H1 (cell line): ENCODE data around the gene ZNF777. TPM values are rescaled to one million over a fixed set of nuclear protein-coding genes. Genes with fewer than 3 reads are reported as not detected.

Experiments
- CTCF ChIA-PET: fragments of 300-600 bp; sonication (Branson Sonifier 250); formaldehyde crosslinking; loops from one replicate; lab custom pipeline; 2021; ENCODE audit not compliant: partially characterized antibody; lab: Charles Lee
- POLR2A ChIA-PET: fragments of 300-600 bp; sonication (Branson Sonifier 250); formaldehyde crosslinking; loops from one replicate; lab custom pipeline; 2021; ENCODE audit warnings: inconsistent platforms; ENCODE audit not compliant: partially characterized antibody; lab: Charles Lee
- DNase-seq, 2 experiments: peaks; one replicate each; pipeline versions ENCODE4 v3.0.0 to v3.0.0-alpha.2; 2010 to 2022; ENCODE audit warnings: low spot score in 2 of 2, low read depth in 1 of 2, mixed read lengths in 1 of 2
- FAIRE-seq: peaks from 2 replicates; lab custom pipeline; 2011; peaks lifted over from hg19 to GRCh38; lab: Jason Lieb, UNC
- H2AFZ ChIP-seq: 2 replicates; pipeline ENCODE4 v1.8.1; 2012; ENCODE audit warnings: low read length, inconsistent platforms
- H2AK5ac ChIP-seq: 2 replicates; pipeline ENCODE4 v1.6.1; 2013; ENCODE audit warnings: low read depth, low read length
- H2BK120ac ChIP-seq: replicated peaks from 2 replicates; pipeline ENCODE3; 2013; ENCODE audit warnings: low read depth, low read length, inconsistent platforms
- H2BK12ac ChIP-seq: 2 replicates; pipeline ENCODE4 v1.6.1; 2013; ENCODE audit warnings: low read depth, low read length
- H2BK15ac ChIP-seq: 2 replicates; pipeline ENCODE4 v1.6.1; 2013; ENCODE audit warnings: low read length
- H2BK20ac ChIP-seq: 2 replicates; pipeline ENCODE4 v1.6.1; 2013; ENCODE audit warnings: low read length
- H2BK5ac ChIP-seq: 2 replicates; pipeline ENCODE4 v1.6.1; 2013; ENCODE audit warnings: low read depth, low read length
- H3K14ac ChIP-seq: 2 replicates; pipeline ENCODE4 v1.6.1; 2013; ENCODE audit warnings: inconsistent platforms; ENCODE audit not compliant: insufficient read length
- H3K18ac ChIP-seq: 2 replicates; pipeline ENCODE4 v1.6.1; 2013; ENCODE audit warnings: low read length; ENCODE audit errors: extremely low read depth
- H3K23ac ChIP-seq: 2 replicates; pipeline ENCODE4 v1.6.1; 2013; ENCODE audit warnings: inconsistent platforms; ENCODE audit not compliant: insufficient read length
- H3K23me2 ChIP-seq: 2 replicates; pipeline ENCODE4 v1.6.1; 2013; ENCODE audit warnings: low read depth, low read length
- H3K27ac ChIP-seq: 2 replicates; pipeline ENCODE4 v1.6.1; 2011; ENCODE audit warnings: low read depth, low read length, inconsistent platforms
- H3K27me3 ChIP-seq, 4 experiments: replicated peaks in 1 of 4; 1 replicate in 1 of 4; 2 replicates in 3 of 4; pipeline versions ENCODE4 v1.6.1 to v1.8.1; 2011 to 2013; ENCODE audit warnings: low read length in 3 of 4, mild to moderate bottlenecking in 3 of 4, inconsistent platforms in 2 of 4, mixed read lengths in 2 of 4, moderate library complexity in 1 of 4; ENCODE audit not compliant: control insufficient read depth in 3 of 4, insufficient read depth in 3 of 4; ENCODE audit errors: extremely low read depth in 1 of 4
- H3K36me3 ChIP-seq, 4 experiments: 2 replicates each; pipeline versions ENCODE4 v1.6.1 to v1.8.1; 2011 to 2013; ENCODE audit warnings: mild to moderate bottlenecking in 4 of 4, low read length in 3 of 4, moderate library complexity in 2 of 4, control low read depth in 1 of 4, inconsistent platforms in 1 of 4; ENCODE audit not compliant: insufficient read depth in 4 of 4, control insufficient read depth in 2 of 4
- H3K4ac ChIP-seq: replicated peaks from 2 replicates; pipeline ENCODE3; 2013; ENCODE audit warnings: low read length, low read depth, mixed read lengths, inconsistent platforms; ENCODE audit not compliant: insufficient read length
- H3K4me1 ChIP-seq, 4 experiments: replicated peaks in 1 of 4; 1 replicate in 1 of 4; 2 replicates in 3 of 4; pipeline versions ENCODE4 v1.6.1 to v1.8.1; 2011 to 2013; ENCODE audit warnings: low read length in 3 of 4, inconsistent platforms in 2 of 4, mixed read lengths in 1 of 4; ENCODE audit not compliant: insufficient read depth in 4 of 4, control insufficient read depth in 3 of 4
- H3K4me2 ChIP-seq, 2 experiments: 2 replicates each; pipeline versions ENCODE4 v1.6.1 to v1.8.1; 2011 to 2013; ENCODE audit warnings: low read depth in 2 of 2, low read length in 2 of 2, control low read depth in 1 of 2, inconsistent platforms in 1 of 2, mild to moderate bottlenecking in 1 of 2; ENCODE audit not compliant: insufficient read depth in 1 of 2
- H3K4me3 ChIP-seq, 4 experiments: fragments of 200-600, 300-600 bp in 1 of 4; sonication (generic), shearing (Covaris generic), sonication (Bioruptor Twin) in 1 of 4; 2 replicates each; pipeline versions ENCODE4 v1.5.1 to v1.8.1; 2011 to 2016; ENCODE audit warnings: low read length in 4 of 4, low read depth in 3 of 4, control low read depth in 2 of 4, inconsistent platforms in 2 of 4, mild to moderate bottlenecking in 2 of 4, mixed read lengths in 1 of 4, moderate library complexity in 1 of 4; ENCODE audit not compliant: insufficient read depth in 2 of 4; ENCODE audit errors: extremely low read depth in 1 of 4
- H3K56ac ChIP-seq: replicated peaks from 2 replicates; pipeline ENCODE3; 2013; ENCODE audit warnings: low read depth, mild to moderate bottlenecking, mixed read lengths, low read length, inconsistent platforms; ENCODE audit not compliant: insufficient read length
- H3K79me1 ChIP-seq: 2 replicates; pipeline ENCODE4 v1.6.1; 2013; ENCODE audit warnings: low read depth, low read length, control low read depth
- H3K79me2 ChIP-seq, 2 experiments: 2 replicates each; pipeline versions ENCODE4 v1.6.1 to v1.8.1; 2012 to 2013; ENCODE audit warnings: low read length in 2 of 2, mild to moderate bottlenecking in 2 of 2, inconsistent platforms in 1 of 2; ENCODE audit not compliant: insufficient read depth in 2 of 2, control insufficient read depth in 1 of 2
- H3K9ac ChIP-seq, 4 experiments: replicated peaks in 1 of 4; 1 replicate in 1 of 4; 2 replicates in 3 of 4; pipeline versions ENCODE4 v1.6.1 to v1.8.1; 2011 to 2013; ENCODE audit warnings: low read depth in 3 of 4, low read length in 3 of 4, control low read depth in 2 of 4, mild to moderate bottlenecking in 2 of 4, moderate library complexity in 2 of 4, inconsistent platforms in 1 of 4; ENCODE audit errors: extremely low read depth in 1 of 4
- H3K9me3 ChIP-seq, 2 experiments: 2 replicates each; pipeline versions ENCODE4 v1.6.1 to v1.8.1; 2012 to 2013; ENCODE audit warnings: mild to moderate bottlenecking in 2 of 2, moderate library complexity in 2 of 2, control low read depth in 1 of 2, inconsistent platforms in 1 of 2, low read depth in 1 of 2, low read length in 1 of 2, mixed read lengths in 1 of 2; ENCODE audit not compliant: insufficient read depth in 2 of 2
- H4K20me1 ChIP-seq, 2 experiments: replicated peaks in 1 of 2; 2 replicates each; pipeline versions ENCODE3 to v1.8.1; 2011 to 2013; ENCODE audit warnings: inconsistent platforms in 2 of 2, low read length in 2 of 2, mild to moderate bottlenecking in 1 of 2; ENCODE audit not compliant: insufficient read depth in 2 of 2, control insufficient read depth in 1 of 2
- H4K5ac ChIP-seq: 2 replicates; pipeline ENCODE4 v1.6.1; 2013; ENCODE audit warnings: low read length, low read depth, mixed read lengths, inconsistent platforms; ENCODE audit not compliant: insufficient read length
- H4K8ac ChIP-seq: 2 replicates; pipeline ENCODE4 v1.8.0; 2013; ENCODE audit warnings: mild to moderate bottlenecking, moderate library complexity, low read length, inconsistent platforms; ENCODE audit not compliant: insufficient read depth; ENCODE audit errors: extremely low read depth
- H4K91ac ChIP-seq: replicated peaks from 2 replicates; pipeline ENCODE3; 2013; ENCODE audit warnings: low read length, mixed read lengths, inconsistent platforms; ENCODE audit not compliant: insufficient read length
- BACH1 ChIP-seq: IDR thresholded peaks from 2 replicates; pipeline ENCODE4 v1.6.1; 2012; ENCODE audit warnings: low read length, improper control_type of control experiment
- BRCA1 ChIP-seq: IDR thresholded peaks from 2 replicates; pipeline ENCODE4 v1.6.1; 2012; ENCODE audit warnings: low read depth, low read length, improper control_type of control experiment
- GTF2F1 ChIP-seq: IDR thresholded peaks from 2 replicates; pipeline ENCODE4 v1.6.1; 2012; ENCODE audit warnings: low read depth, low read length, improper control_type of control experiment, borderline replicate concordance
- KDM4A ChIP-seq: IDR thresholded peaks from one replicate; pipeline ENCODE4 v1.7.1; 2012; ENCODE audit warnings: low read depth, mild to moderate bottlenecking, moderate library complexity, low read length, inconsistent platforms; ENCODE audit not compliant: severe bottlenecking
- POLR2AphosphoS5 ChIP-seq: IDR thresholded peaks from 2 replicates; pipeline ENCODE4 v1.6.1; 2011; ENCODE audit warnings: low read depth, low read length
- RBBP5 ChIP-seq: IDR thresholded peaks from 2 replicates; pipeline ENCODE4 v1.7.1; 2012; ENCODE audit warnings: low read depth, mild to moderate bottlenecking, inconsistent platforms, low read length, moderate library complexity, borderline replicate concordance
- RXRA ChIP-seq: IDR thresholded peaks from 2 replicates; pipeline ENCODE4 v1.6.1; 2011; ENCODE audit warnings: low read depth, mild to moderate bottlenecking, low read length, moderate library complexity; ENCODE audit not compliant: insufficient read depth
- TCF12 ChIP-seq: IDR thresholded peaks from 2 replicates; pipeline ENCODE4 v1.6.1; 2011; ENCODE audit warnings: low read depth, mild to moderate bottlenecking, low read length
- WGBS, 2 experiments: shearing (Covaris generic) in 1 of 2; methylation state at CpG; one replicate each; pipeline versions ENCODE4 v1.1.6 to v1.1.7; 2013 to 2015; ENCODE audit warnings: low lambda C conversion rate in 2 of 2, mixed read lengths in 2 of 2, inconsistent platforms in 1 of 2, low coverage in 1 of 2, missing lambda C conversion rate in 1 of 2; ENCODE audit not compliant: insufficient replicate concordance in 2 of 2, insufficient coverage in 1 of 2, insufficient read length in 1 of 2; ENCODE audit errors: extremely low coverage in 1 of 2, missing lambda C conversion rate in 1 of 2; 5-methylcytosine and 5-hydroxymethylcytosine counted together
- polyA plus RNA-seq, 7 experiments: library from polyadenylated mRNA; depleted of rRNA in 3 of 7; stranded (reverse) in 5 of 7; unstranded in 2 of 7; fragments of >200 nt in 5 of 7; fragments of 200-250 nt in 2 of 7; gene quantifications; 1 replicate in 5 of 7; 2 replicates in 1 of 7; 4 replicates in 1 of 7; pipeline versions ENCODE4 v1.2.1 to v1.2.3, GENCODE V29; 2011 to 2013; ENCODE audit warnings: missing spikeins in 2 of 7, mixed read lengths in 2 of 7
- total RNA-seq: library from RNA; stranded (reverse); fragmentation: NEBNext Ultra II Directional; extraction: Animal tissue kit (Norgen Biotek cat#: 25700); gene quantifications from 2 replicates; pipeline ENCODE4 v1.2.1, GENCODE V29; 2021

The ZNF777 gene
- total and polyA plus RNA-seq, 2 of the 8 experiments (the other 6 are each of a cell fraction or from before 2014, with no cell fraction given): 8.0 to 10.1 TPM

DNA sequence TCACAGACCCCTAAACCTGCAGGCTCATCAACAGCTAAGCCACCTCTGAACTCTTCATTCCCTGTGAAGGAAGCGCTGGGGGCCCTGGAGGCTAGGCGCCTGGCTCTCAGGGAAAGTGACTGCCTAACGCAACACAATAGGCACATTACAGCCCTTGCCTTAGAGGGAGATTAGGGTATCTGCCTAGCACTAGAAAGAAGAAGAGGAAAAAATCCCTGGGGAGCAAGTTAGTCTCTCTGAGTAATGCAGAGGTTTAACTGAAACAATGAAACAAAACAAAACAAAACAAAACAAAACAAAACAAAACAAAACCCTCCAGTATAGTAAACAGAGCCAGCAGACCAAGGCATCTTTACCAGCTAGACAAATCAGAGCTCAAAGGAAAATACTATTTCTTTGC, 2.6 kb downstream of the ZNF777 start:
- Histone ChIP-seq H3K36me3 (peaks cover 0 to 13% (median 6%) of the 10 kb centered on the region in 4 experiments; a peak in 4 of 8 replicates), H3K27me3 (peaks cover 4 to 25% (median 20%) of the 10 kb centered on the region in 4 experiments), H3K23me2 (peaks cover 9% of the 10 kb centered on the region), H3K9ac (no peak overlapping the region), H3K4me2 (no peak overlapping the region; a peak in 1 of 4 replicates), H3K14ac (no peak overlapping the region), H3K4me3 (no peak overlapping the region), H2AFZ (no peak overlapping the region), H2BK12ac (no peak overlapping the region), H3K23ac (no peak overlapping the region), H3K56ac (no peak overlapping the region), H3K4ac (no peak overlapping the region), H4K5ac (no peak overlapping the region), H4K91ac (no peak overlapping the region), H3K27ac (no peak overlapping the region), H2BK120ac (no peak overlapping the region), H3K18ac (no peak overlapping the region), H3K4me1 (no peaks in the 10 kb centered on the region; a peak in 1 of 7 replicates), H4K20me1 (peaks cover 5 to 9% of the 10 kb centered on the region in 2 experiments), H3K79me2 (peaks cover 0 to 10% of the 10 kb centered on the region in 2 experiments; a peak in 1 of 4 replicates), H3K9me3 (no peaks in the 10 kb centered on the region), H2BK20ac (no peak overlapping the region), H2BK15ac (no peak overlapping the region), H2BK5ac (no peak overlapping the region), H2AK5ac (no peak overlapping the region), H4K8ac (no peak overlapping the region), H3K79me1 (no peaks in the 10 kb centered on the region)
- TF ChIP-seq TCF12 (no peak), GTF2F1 (no peak), BACH1 (no peak), RXRA (no peak), BRCA1 (no peak), RBBP5 (no peak), POLR2AphosphoS5 (peak; percentile 35; the same call in 1 of the 2 replicates), KDM4A (no peak)
- DNase-seq (peak in 1 of 2 experiments; percentile 11), FAIRE-seq (no peak)
- POLR2A ChIA-PET: interaction anchor here (1.0 to 3.8 kb wide), 10 partner anchors 10 to 196 kb away, joined by 3 to 27 read pairs (median 4); partner anchors contain the start of gene ZNF783
- WGBS, 2 experiments: 78% methylated on average over 3 of the region's 3 CpGs; no CpG with 5 or more reads in 1 of the 2 experiments
- CTCF ChIA-PET: interaction anchor here (0.9 to 2.1 kb wide), 9 partner anchors 11 to 140 kb away, joined by 3 to 11 read pairs (median 4); no protein-coding TSS in a partner anchor
